Measurements from ENCODE around the gene SPOPL.

GRCh38 chr2:138495384-138495783, 6.2 kb upstream of the SPOPL start:
- no peak for TF ChIP-seq CTCF (IDR thresholded peaks at IDR 0.05; ENCODE audit: low read length)
- TF ChIP-seq EZH2 (optimal IDR thresholded peaks at IDR 0.05; ENCODE audit: low read depth, low read length) = no peak
